Spleen (tissue), 11 donors: ENCODE measurements around the gene CTTN. TPM values are rescaled to one million over a fixed set of nuclear protein-coding genes. Genes with fewer than 3 reads are reported as not detected.
A peak's percentile ranks its signal among the peaks of the same experiment; 100 is the strongest.

ENCODE experiments used
- DNase-seq: peaks from one replicate; pipeline ENCODE4 v3.0.0-alpha.2; 2020
- H3K27ac ChIP-seq, 8 donors: fragments of 200-600 bp; sonication (generic) in 7 of 8; 1 replicate in 4 of 8; 2 replicates in 4 of 8; pipeline versions ENCODE4 v1.5.0 to v1.8.0; 2016 to 2021; ENCODE audit warnings: inconsistent platforms in 4 of 8, mild to moderate bottlenecking in 4 of 8, moderate library complexity in 1 of 8
- H3K27me3 ChIP-seq, 7 donors: fragments of 200-600 bp; sonication (generic) in 6 of 7; replicated peaks in 1 of 7; 1 replicate in 4 of 7; 2 replicates in 3 of 7; pipeline versions ENCODE4 v1.5.0 to v1.8.0; 2016 to 2021; ENCODE audit warnings: inconsistent platforms in 3 of 7, mild to moderate bottlenecking in 1 of 7
- H3K36me3 ChIP-seq, 6 donors: fragments of 200-600 bp; sonication (generic) in 5 of 6; 1 replicate in 4 of 6; 2 replicates in 2 of 6; pipeline versions ENCODE4 v1.5.0 to v1.8.0; 2016 to 2021; ENCODE audit warnings: inconsistent platforms in 2 of 6
- H3K4me1 ChIP-seq, 6 donors: fragments of 200-600 bp; sonication (generic) in 5 of 6; 1 replicate in 3 of 6; 2 replicates in 3 of 6; pipeline versions ENCODE4 v1.5.0 to v1.8.0; 2016 to 2021; ENCODE audit warnings: inconsistent platforms in 3 of 6
- H3K4me3 ChIP-seq, 8 donors: fragments of 200-600 bp; sonication (generic) in 7 of 8; 1 replicate in 4 of 8; 2 replicates in 4 of 8; pipeline versions ENCODE4 v1.5.0 to v1.8.0; 2016 to 2021; ENCODE audit warnings: inconsistent platforms in 4 of 8, mild to moderate bottlenecking in 4 of 8, moderate library complexity in 2 of 8
- H3K9me3 ChIP-seq, 8 donors: fragments of 200-600 bp; sonication (generic) in 7 of 8; 1 replicate in 4 of 8; 2 replicates in 4 of 8; pipeline versions ENCODE4 v1.5.0 to v1.8.0; 2016 to 2021; ENCODE audit warnings: inconsistent platforms in 4 of 8
- CTCF ChIP-seq, 11 experiments: fragments of 200-600 bp in 7 of 11; fragments of 450-650 bp in 4 of 11; sonication (generic) in 4 of 11; IDR thresholded peaks in 8 of 11; conservative IDR thresholded peaks in 3 of 11; 1 replicate in 7 of 11; 2 replicates in 4 of 11; pipeline versions ENCODE4 v1.4.0 to v1.8.0; 2016 to 2021; ENCODE audit warnings: antibody characterized with exemption in 11 of 11, inconsistent platforms in 4 of 11, mild to moderate bottlenecking in 1 of 11
- POLR2A ChIP-seq, 3 donors: fragments of 450-650 bp; IDR thresholded peaks; one replicate each; pipeline ENCODE4 v1.5.1; 2017; ENCODE audit warnings: antibody characterized with exemption in 3 of 3, mild to moderate bottlenecking in 1 of 3
- POLR2AphosphoS5 ChIP-seq, 3 donors: sonication (generic); formaldehyde crosslinking; IDR thresholded peaks; one replicate each; pipeline ENCODE4 v1.5.1; 2017; ENCODE audit warnings: antibody characterized with exemption in 3 of 3
- WGBS, 5 donors: extraction: QIAGEN DNeasy Blood & Tissue Kit in 3 of 5; methylation state at CpG; one replicate each; pipeline versions ENCODE4 v1.1.5 to v1.1.7; 2013 to 2018; 5-methylcytosine and 5-hydroxymethylcytosine counted together
- intact Hi-C: fragments of 100-400 bp; cut with DNase I; formaldehyde crosslinking; loops from one replicate; pipeline ENCODE4 v1.15.0; 2023; ENCODE audit warnings: low total_unique reads
- polyA plus RNA-seq, 3 donors: library from polyadenylated mRNA; stranded (reverse); fragments of 200-250 nt; gene quantifications; one replicate each; pipeline ENCODE4 v1.2.1, GENCODE V29; 2013
- total RNA-seq, 7 donors: library from RNA; depleted of rRNA in 3 of 7; stranded (reverse); fragments of >200 nt in 3 of 7; fragmentation: NEBNext Ultra II Directional in 4 of 7; extraction: Animal tissue kit (Norgen Biotek cat#: 25700) in 4 of 7; gene quantifications; one replicate each; pipeline versions ENCODE4 v1.1.0 to v1.2.1, GENCODE V29; 2016 to 2021
- donor health status: healthy with polysubstance abuse.
- donor health status: DM: no; HTN: no; CAD: no; lungs with moderate emphysema.
- donor health status: DM: no; HTN: no; CAD: no.
- donor health status: Bipolar disorder and iron deficiency.
- donor health status: healthy.
- donor health status: DM: no; HTN: no; CAD: no.
- donor health status: DM: yes; HTN: yes; CAD: no.

CTTN gene
- total and polyA plus RNA-seq, 10 donors = 18.4 to 149 (median 98.4) TPM

GRCh38 chr11:70466596-70466995, 68.3 kb downstream of the CTTN start:
- peaks cover 0 to 59% (median 0%) of the 10 kb centered on the region in 7 donors for H3K27me3 ChIP-seq
- H3K36me3 ChIP-seq = no peaks in the 10 kb centered on the region
- H3K4me3 ChIP-seq = no peak overlapping the region
- TF ChIP-seq CTCF (IDR thresholded peaks at IDR 0.05 in 8 of 11, conservative IDR thresholded peaks at IDR 0.05 in 3 of 11) = no peak
- TF ChIP-seq POLR2AphosphoS5 (IDR thresholded peaks at IDR 0.05) = no peak
- no peak for TF ChIP-seq POLR2A (IDR thresholded peaks at IDR 0.05)
- H3K9me3 ChIP-seq = no peaks in the 10 kb centered on the region
- H3K27ac ChIP-seq = no peak overlapping the region
- WGBS, 5 donors = 74 to 94% (median 89%) methylated on average over 2 to 8 of the region's 8 CpGs
- intact Hi-C loops = loop anchor here (2.0 kb wide), 1 partner anchor 288 kb away; no protein-coding TSS in a partner anchor
- no peaks in the 10 kb centered on the region for H3K4me1 ChIP-seq
- peak; percentile 60 for DNase-seq

DNA sequence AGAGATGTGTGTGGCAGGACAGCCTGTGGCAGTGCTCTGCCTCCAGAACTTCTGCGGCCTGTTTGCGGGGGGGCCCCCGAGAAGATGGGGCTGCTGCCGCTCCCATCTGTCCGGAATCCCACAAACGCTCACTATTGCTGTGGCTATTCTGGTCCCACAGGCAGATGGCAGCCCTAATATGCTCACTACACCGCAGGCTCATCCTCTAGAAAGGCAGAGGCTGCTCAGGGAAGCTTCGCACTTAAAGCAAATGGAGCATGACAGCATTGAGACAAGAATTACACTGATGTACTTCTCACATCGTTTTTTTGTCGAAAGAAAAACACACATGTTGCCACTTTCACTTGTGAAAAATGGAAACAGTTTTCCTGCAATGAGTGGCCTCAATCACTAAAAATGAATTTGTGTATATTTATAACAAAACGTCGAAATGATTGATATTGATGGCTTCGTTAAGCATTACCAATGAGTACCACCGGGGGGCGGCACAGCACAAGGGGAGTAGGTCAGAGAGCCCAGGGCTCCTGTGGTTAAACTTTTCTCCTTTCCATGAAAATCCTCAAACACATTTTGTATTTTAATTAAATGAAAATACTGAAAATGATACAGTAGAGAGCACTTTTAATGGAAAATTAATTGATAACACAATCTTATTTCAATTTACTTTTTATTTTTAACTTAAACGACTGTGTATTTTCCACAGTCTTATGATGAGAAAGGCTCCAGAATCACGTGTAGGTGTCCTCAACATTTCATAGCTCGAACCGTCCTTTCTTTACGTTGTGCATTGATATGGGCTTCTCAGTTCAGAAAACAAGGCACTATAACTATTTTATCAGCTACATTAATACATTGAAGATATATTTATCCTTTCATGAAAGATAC, 69.1 kb downstream of the CTTN start:
- Histone ChIP-seq H3K4me1 (no peaks in the 10 kb centered on the region), H3K9me3 (no peaks in the 10 kb centered on the region), H3K27me3 (peaks cover 0 to 58% (median 0%) of the 10 kb centered on the region in 7 donors), H3K36me3 (no peaks in the 10 kb centered on the region), H3K27ac (no peak overlapping the region), H3K4me3 (no peak overlapping the region)
- TF ChIP-seq POLR2A (IDR thresholded peaks at IDR 0.05) (no peak), CTCF (IDR thresholded peaks at IDR 0.05 in 8 of 11, conservative IDR thresholded peaks at IDR 0.05 in 3 of 11) (peak in 10 of 11 experiments; percentile 50 to 81 (median 72)), POLR2AphosphoS5 (IDR thresholded peaks at IDR 0.05) (no peak)
- intact Hi-C loops = loop anchor here (2.0 kb wide), 1 partner anchor 287 kb away; no protein-coding TSS in a partner anchor
- DNase-seq = peak; percentile 75
- 30 to 51% (median 47%) methylated on average over 14 to 20 of the region's 20 CpGs for WGBS, 5 donors

DNA sequence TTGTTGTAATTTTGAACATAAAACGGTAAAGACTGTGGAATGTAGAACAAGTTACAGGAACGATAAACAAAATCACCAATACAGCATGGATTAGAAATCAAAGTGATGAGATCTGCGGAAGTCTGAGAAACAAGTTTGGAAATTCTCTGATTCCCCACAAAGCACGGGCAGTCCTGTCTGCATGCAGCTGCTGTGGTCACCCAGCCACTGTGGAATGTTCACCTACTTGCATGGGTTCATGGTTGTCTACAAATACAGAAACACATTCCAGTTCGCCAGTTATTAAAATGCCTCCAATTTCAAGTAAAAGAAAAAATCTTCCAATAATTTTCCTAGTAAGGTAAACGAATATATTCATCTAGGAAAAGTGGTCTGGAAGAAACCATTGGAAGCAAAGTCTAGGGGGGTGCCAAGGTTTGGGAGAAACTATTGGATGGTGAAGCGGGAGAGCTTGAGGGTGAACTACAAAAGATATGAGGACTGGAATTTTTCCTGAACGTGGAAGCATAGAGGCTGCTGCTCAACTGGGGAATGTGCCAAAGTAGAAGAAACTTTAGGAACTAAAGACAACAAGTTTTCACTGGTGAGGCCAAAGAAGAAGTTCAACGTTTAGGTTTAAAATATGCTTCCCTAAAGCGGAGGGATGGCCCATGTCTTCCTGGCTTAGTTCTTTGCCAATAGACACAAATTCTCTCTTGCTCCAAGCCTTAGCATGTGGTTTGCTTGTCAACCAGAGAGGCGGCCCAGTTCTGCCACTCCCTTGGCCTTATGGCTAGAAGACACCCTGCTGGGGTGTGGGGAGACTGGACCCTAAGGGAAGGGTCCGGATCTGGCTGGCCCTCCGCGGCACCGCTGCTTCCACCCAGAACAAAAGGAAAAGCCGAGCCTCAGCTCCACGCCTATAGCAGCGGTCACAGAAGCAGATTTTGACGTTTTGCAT, 70.2 kb downstream of the CTTN start:
- Histone ChIP-seq H3K27me3 (peaks cover 0 to 48% (median 0%) of the 10 kb centered on the region in 7 donors), H3K4me3 (no peak overlapping the region), H3K9me3 (no peaks in the 10 kb centered on the region), H3K4me1 (no peaks in the 10 kb centered on the region), H3K36me3 (no peaks in the 10 kb centered on the region), H3K27ac (no peak overlapping the region)
- peak; percentile 41 for DNase-seq
- TF ChIP-seq POLR2A (IDR thresholded peaks at IDR 0.05) (no peak), CTCF (IDR thresholded peaks at IDR 0.05 in 8 of 11, conservative IDR thresholded peaks at IDR 0.05 in 3 of 11) (no peak), POLR2AphosphoS5 (IDR thresholded peaks at IDR 0.05) (no peak)
- intact Hi-C loops = no loop called here
- WGBS, 5 donors = 70 to 81% (median 78%) methylated on average over 19 of the region's 19 CpGs
